HG03025 (cell line): Measurements from ENCODE around the gene RRP1.

Experiments
- ATAC-seq: cut with Tn5 transposase; IDR thresholded peaks from one replicate; pipeline ENCODE4 v1.9.1; 2021; ENCODE audit warnings: mild to moderate bottlenecking, moderate library complexity; ENCODE audit not compliant: unreplicated experiment, low FRiP score

The RRP1 gene, protein sequence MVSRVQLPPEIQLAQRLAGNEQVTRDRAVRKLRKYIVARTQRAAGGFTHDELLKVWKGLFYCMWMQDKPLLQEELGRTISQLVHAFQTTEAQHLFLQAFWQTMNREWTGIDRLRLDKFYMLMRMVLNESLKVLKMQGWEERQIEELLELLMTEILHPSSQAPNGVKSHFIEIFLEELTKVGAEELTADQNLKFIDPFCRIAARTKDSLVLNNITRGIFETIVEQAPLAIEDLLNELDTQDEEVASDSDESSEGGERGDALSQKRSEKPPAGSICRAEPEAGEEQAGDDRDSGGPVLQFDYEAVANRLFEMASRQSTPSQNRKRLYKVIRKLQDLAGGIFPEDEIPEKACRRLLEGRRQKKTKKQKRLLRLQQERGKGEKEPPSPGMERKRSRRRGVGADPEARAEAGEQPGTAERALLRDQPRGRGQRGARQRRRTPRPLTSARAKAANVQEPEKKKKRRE

DNA sequence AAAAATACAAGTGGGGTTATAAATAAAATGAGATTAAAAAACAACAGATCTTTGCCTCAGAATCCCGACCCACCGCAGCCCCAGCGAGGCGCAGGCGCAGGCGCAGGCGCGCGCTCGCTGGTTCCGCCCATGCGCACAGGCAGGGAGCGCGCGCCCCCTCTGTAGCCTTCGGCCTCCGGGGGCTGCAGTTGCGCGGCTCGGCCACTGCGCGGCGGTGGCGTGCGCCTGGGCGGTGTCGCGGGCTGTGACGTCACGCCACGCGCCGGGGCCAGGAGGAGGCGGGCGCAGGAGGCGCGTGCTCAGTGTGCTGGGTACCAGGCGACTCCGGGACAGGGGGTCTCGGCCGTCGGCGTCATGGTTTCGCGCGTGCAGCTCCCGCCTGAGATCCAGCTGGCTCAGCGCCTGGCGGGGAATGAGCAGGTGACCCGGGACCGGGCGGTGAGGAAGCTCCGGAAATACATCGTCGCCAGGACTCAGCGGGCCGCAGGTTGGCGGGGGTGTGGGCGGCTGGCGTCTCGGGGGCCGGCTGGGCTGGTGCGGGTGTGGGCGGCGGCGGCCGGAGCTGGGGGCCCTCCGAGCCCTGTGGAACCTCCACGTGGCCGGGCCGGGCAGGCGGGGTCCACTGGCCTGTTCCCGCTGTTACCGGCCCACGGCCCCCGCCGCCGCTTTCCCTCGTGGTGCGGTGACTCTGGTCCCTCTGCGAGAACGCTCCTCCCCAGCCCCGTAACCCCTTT is at the start of gene RRP1:
RRP1 (plus strand) TSS at position 302 of the 734 bp plus-strand sequence; CDS start at position 355, 53 bp downstream.
- peak; percentile 84 for ATAC-seq

GRCh38 chr21:43739621-43740435 is 49.5 kb upstream of the RRP1 start:
- no peak for ATAC-seq

- no peak for ATAC-seq
Measured at GRCh38 chr21:43740497-43741156, 48.8 kb upstream of the RRP1 start.

- no peak for ATAC-seq
Measured at GRCh38 chr21:43741423-43742096, 47.8 kb upstream of the RRP1 start.

DNA sequence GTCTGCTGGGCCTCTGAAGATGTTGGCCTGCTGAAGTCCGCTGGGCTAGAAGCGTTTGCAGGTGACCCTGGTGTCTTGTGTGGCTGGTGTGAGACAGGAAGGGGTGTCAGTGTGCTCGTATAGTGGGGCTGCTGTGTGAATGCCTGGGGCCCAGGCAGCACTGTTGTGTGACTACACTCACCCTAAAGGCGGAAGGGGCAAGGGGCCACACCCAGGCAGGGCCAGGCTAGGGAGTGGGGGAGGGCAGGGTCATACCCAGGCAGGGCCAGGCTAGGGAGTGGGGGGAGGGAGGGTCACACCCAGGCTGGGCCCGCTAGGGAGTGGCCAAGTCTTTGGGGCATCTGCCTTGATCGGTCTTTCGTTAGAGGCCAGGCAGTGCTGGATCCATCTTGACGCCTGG is 45.4 kb upstream of the RRP1 start:
- ATAC-seq: no peak

- ATAC-seq: no peak
Measured at GRCh38 chr21:43744725-43745124, 44.7 kb upstream of the RRP1 start.

- no peak for ATAC-seq
Measured at GRCh38 chr21:43745772-43746517, 43.4 kb upstream of the RRP1 start.

DNA sequence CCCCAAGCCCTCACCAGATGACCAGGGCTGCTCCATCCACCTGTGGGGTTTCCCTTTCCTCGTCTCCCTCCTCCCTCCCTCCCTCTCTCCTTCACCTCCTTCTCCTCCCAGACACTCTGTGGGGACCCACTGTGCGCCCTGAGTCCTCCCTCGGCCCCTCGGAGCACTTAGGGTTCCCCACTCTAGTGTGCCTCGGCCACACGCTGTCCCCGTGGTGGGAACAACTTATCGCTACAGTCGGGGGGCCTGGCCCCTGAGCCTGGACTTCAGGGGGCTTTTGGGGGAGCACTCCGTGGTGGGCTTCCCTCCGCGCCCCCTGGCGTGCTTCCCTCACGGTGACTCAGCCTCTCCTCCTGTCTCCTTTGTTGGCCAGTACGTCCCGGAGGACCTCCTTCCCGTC is 40.8 kb upstream of the RRP1 start:
- ATAC-seq: no peak

DNA sequence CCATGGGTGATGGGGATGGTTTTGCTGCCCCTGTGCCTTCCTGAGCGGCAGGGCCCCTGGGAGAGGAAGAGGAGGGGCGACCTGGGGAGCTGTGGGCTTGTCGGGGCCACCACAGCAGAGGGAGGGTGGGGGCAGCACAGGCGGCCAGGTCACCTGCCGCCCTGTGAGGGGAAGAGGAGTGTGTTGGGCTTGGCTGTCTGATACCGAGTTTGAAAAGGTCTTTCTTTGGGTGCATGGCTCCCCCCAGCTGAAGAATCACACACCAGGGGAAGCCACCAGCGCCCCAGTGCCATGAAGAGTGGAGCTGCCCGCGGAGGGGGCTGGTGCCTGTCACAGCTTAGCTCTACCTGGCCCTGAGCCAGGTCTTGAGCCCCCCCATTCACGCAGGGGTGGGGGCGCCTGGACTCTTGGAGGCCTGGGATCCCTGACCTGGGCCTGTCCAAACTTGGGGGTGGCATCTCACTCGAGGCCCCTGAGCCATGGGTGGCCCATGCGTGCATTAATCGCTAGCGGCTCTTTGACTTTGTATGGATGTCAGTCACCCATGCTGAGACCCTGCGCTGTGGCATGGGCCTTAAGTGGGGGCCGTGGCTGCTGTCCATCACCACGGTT is 39.6 kb upstream of the RRP1 start:
- ATAC-seq: no peak

DNA sequence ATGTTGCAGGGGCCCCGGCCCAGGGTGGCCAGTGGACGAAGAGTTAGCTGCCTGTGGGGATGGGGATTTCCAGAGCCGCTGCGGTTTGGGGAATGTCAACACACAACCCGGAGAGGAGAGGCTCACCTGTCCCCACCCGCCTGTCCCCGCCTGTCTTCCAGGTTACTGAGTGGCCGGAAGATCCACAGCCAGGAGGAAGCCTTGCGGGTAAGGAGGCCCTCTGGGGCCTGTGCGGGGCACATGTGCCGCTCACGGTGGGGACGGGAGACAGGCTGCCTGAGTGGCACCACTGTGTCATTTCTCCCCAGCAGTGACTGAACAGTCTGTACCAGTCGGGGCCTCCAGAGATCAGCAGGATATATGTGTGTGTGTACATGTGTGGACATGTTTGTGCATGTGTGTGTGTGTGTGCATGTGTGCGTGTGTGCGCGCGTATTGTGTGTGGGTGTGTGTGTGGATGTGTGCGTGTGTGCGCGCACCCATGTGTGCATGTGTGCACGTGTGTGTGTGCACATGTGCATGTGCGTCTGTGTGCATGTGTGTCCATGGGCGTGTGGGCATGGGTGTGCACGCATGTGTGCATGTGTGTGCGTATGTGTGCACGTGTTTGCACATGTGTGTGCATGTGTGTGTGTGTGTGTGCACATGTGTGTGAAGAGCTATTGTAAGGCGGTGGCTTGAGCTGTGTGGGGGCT is 38.9 kb upstream of the RRP1 start:
- no peak for ATAC-seq

- ATAC-seq: no peak
Measured at GRCh38 chr21:43751955-43752591, 37.3 kb upstream of the RRP1 start.

GRCh38 chr21:43752758-43753438 is 36.5 kb upstream of the RRP1 start:
- no peak for ATAC-seq

DNA sequence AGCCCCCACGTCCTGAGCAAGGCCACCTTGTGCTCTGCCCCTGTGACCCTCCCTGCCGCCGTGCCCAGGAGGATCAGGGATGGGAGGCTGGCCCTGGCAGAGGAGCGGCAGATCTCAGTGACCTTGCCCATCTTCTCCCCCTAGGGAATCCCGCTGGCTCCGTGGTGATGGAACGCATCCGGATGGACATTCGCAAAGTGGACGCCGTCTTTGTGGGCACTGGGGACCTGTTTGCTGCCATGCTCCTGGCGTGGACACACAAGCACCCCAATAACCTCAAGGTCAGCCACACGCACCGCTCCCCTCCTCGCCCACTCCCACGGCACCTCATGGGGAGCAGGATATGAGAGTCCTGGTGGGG is 36.0 kb upstream of the RRP1 start:
- ATAC-seq: no peak

DNA sequence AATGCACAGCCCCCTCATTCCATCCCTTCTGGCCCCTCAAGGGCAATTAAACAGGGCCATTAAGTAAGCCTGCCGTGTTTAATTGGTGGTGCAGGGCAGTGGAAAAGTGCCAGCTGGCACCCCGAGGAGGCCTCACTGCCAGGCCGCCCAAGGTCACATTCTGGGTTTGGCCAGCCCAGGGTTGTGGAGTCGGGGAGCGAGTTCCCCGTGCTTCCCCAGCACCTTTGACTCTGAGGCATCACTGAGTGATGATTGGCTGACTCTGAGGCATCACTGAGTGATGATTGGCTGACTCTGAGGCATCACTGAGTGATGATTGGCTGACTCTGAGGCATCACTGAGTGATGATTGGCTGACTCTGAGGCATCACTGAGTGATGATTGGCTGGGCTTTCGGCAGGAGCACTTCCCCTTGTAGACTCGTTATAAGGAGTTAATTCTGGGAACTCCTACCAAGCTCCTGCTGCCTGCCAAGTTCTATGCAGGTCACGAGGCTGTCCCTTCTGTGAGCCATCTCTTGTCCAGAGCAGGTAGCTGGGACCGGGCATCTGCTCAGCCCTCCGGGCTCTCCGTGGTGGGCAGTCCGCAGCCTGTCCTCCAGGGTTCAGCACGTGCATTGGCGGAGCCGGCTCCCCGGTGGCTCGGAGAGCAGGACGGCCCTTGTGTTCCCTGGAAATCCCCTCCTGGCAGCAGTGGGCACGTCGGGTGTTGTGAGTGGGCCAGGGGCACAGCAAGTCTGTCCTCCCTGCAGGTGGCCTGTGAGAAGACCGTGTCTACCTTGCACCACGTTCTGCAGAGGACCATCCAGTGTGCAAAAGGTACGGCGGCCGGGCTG is 34.2 kb upstream of the RRP1 start:
- no peak for ATAC-seq

DNA sequence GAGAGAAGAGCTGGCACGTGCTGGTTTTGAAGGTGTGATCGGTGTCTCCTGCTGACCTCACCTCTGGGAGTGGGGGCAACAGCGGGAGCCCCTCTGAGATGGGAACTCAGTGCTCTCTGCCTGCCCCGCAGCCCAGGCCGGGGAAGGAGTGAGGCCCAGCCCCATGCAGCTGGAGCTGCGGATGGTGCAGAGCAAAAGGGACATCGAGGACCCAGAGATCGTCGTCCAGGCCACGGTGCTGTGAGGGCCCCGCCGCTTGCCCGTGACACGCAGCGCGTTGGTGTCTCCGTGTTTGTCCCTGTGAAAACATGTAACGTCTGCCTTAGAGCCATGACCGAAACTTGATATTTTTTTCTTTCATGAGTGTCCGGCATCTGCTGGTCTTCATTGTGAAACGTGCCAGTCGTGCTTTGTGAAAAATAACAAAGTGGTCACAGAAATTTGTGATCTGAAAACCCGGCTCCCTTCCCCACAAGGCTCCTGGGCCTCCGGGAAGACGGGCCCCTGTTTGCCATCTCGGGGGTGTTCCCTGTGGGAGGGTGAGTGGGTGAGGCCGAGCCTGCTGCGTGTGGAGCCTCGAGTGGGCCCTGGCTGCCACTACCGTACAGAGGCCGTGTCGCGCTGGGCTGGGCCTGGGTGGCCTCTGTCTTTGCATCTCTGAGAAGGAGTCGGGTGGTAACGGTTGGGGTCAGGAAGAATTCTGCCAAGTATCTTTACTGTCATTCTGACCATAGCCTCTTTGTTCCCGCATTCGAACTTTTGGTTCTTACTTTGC is 33.4 kb upstream of the RRP1 start:
- ATAC-seq: no peak

DNA sequence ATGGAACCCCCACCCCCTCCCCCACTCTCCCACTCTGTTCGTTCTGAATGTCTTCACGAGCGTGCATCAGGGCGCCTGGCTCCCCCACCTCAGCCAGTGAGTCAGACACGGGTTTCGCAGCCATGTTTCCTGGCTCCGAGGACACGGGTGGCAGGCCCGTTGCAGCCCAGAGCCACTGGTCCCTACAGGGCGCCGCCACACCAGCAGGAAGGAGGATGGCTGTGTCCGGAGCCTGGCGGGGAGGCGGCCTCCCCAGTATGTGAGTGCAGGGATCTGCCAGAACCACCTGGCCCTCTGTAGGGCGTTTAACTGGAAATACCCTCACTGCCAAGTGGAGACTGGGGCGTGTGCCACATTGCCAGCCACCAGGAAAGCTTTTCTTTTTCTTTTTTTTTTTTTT is 31.8 kb upstream of the RRP1 start:
- ATAC-seq: no peak
